Cardiac fibroblast (primary cell): ENCODE results near the gene BPHL.
"Not testable (repeated sequence)": the region's sequence is repeated elsewhere in the genome, so short reads cannot be mapped to it uniquely, and the experiment has no call there.

Experiments
- DNase-seq, 2 donors: peaks; one replicate each; pipeline versions ENCODE4 v3.0.0 to v3.0.0-alpha.2; 2010; ENCODE audit warnings: low read depth in 2 of 2
- H3K4me3 ChIP-seq, 2 donors: replicated peaks in 1 of 2; 1 replicate in 1 of 2; 2 replicates in 1 of 2; pipeline ENCODE4 v1.5.1; 2011; ENCODE audit warnings: low read depth in 2 of 2, low read length in 2 of 2, mild to moderate bottlenecking in 2 of 2, moderate library complexity in 1 of 2
- CTCF ChIP-seq: IDR thresholded peaks from one replicate; pipeline ENCODE4 v1.5.1; 2011; ENCODE audit warnings: low read depth, mild to moderate bottlenecking, low read length, inconsistent platforms

The BPHL gene

DNA sequence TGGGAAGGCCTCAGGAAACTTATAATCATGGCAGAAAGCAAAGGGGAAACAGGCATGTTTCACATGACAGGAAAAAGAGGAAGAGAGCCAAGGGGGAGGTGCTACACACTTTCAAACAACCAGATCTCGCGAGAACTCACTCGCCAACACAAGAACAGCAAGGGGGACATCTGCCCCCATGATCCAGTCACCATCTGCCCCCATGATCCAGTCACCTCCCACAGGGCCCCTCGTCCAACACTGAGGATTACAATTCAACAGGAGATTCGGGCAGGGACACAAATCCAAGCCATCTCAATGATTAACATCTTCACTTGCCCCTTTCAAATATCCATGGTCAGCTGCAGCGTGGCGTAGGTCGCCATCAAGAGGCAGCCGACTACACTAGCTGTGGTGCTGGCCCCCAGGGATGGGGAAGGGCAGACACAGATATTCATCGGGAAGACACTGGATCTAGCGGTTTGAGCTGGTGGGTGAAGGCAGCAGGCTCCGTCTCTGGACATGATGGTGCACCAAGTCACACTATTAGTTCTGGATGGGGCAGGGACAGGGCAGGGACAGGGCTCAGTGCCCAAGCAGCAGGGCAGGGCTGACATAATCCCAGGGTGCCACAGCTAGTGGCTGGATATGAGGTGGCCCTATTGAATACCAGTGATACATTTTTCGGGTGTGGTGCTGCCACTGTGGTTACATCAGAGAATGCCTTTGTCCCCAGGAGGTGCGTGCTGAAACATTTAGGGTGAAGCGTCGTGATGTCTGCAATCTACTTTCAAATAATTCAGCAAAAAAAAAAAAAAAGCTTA lies 77.4 kb downstream of the BPHL start:
- H3K4me3 ChIP-seq: no peak overlapping the region
- no peak for TF ChIP-seq CTCF
- DNase-seq: no peak

DNA sequence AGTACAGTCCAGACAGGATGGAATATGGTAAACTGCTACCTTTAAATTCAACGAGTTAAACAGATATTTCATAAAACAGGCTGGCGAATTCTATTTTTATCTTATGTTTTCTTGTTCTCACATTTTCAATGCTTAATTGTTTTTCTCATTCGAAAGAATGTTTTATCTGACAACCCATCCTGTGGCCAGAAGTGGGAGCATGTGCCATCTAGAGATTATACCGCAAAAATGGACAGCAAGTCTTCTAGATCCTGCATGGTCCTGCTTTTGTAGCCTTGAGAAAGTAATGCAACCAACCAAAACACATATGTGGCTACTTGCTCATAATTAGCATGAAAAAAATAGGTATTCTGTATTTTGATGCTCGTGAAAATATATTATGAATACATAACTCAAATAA lies 78.3 kb downstream of the BPHL start:
- no peak for TF ChIP-seq CTCF
- no peak for DNase-seq
- H3K4me3 ChIP-seq: no peak overlapping the region

GRCh38 chr6:3197734-3198133 lies 79.2 kb downstream of the BPHL start:
- not testable (repeated sequence) for H3K4me3 ChIP-seq, DNase-seq

DNA sequence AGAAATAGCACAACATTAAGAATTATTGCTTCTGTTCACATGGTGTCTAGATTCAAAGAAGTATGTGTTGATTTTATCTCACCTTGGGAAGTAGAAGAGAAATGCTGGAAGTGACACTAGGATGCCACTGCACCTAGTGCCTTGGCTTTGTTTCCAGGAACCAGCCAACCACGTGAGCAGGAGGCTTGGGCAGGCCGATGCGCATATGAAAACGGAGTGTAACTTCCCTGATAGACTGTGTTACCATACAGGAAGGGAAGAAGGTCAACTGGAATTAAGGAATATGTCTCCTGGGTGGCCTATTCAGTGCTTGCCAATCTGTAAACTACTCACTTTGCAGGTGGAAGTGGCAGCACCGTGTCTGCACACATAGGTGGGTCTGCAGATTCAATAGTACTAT lies 80.9 kb downstream of the BPHL start:
- no peak for DNase-seq
- no peak for TF ChIP-seq CTCF
- no peak overlapping the region for H3K4me3 ChIP-seq

- H3K4me3 ChIP-seq: no peak overlapping the region
- TF ChIP-seq CTCF: no peak
- DNase-seq: no peak
Measured at GRCh38 chr6:3200682-3201081, 82.2 kb downstream of the BPHL start.

DNA sequence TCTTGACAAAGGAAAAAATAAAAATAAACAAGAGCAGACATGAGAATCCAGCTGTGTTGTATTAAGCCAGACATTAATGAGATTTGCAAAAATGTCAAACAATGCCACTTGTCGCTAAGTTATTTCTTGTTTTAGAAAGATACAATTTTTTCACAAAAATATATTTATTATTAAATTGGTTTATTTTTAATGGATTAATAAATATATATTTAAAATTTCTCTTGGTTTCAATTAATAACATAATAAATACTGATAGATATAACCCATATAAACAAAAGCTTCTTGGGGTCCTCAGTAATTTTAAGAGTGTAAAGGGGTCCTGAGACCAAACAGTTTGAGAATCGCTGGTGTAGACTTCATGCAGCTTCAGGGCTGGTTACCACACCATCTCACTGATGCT lies 82.9 kb downstream of the BPHL start:
- DNase-seq: no peak
- H3K4me3 ChIP-seq: no peak overlapping the region
- TF ChIP-seq CTCF: no peak
